Fibroblast of mammary gland (primary cell): ENCODE measurements around the gene MARCHF9.

Source experiments
- DNase-seq: peaks from one replicate; pipeline ENCODE4 v3.0.0-alpha.2; 2010; ENCODE audit warnings: low read depth
- H3K4me3 ChIP-seq: 2 replicates; pipeline ENCODE4 v1.5.1; 2011; ENCODE audit warnings: low read depth, mild to moderate bottlenecking, low read length, moderate library complexity; ENCODE audit not compliant: control insufficient read depth
- TF ChIP-seq, protein P1 (sequence below): conservative IDR thresholded peaks from 2 replicates; pipeline ENCODE4 v1.5.1; 2011; ENCODE audit warnings: low read depth, low read length, inconsistent platforms; ENCODE audit not compliant: control insufficient read depth, insufficient read depth

Gene MARCHF9

DNA sequence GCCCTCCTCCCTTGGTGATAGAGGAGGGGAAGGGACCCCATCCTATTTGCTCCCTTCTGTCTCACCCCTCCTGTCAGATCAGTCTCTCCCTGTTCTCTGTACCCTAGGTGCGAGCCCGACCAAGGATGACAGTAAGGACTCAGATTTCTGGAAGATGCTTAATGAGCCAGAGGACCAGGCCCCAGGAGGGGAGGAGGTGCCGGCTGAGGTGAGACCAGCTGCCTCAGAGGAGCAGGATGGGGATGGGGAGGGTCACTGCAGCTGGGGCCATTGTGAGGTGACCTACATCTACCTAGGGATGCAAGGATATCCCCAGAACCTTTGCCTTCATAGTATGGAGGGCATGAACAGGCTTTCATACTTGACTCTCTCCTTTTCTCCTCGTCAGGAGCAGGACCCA, 38.6 kb upstream of the MARCHF9 start:
- TF ChIP-seq, protein P1, sequence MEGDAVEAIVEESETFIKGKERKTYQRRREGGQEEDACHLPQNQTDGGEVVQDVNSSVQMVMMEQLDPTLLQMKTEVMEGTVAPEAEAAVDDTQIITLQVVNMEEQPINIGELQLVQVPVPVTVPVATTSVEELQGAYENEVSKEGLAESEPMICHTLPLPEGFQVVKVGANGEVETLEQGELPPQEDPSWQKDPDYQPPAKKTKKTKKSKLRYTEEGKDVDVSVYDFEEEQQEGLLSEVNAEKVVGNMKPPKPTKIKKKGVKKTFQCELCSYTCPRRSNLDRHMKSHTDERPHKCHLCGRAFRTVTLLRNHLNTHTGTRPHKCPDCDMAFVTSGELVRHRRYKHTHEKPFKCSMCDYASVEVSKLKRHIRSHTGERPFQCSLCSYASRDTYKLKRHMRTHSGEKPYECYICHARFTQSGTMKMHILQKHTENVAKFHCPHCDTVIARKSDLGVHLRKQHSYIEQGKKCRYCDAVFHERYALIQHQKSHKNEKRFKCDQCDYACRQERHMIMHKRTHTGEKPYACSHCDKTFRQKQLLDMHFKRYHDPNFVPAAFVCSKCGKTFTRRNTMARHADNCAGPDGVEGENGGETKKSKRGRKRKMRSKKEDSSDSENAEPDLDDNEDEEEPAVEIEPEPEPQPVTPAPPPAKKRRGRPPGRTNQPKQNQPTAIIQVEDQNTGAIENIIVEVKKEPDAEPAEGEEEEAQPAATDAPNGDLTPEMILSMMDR = no peak
- no peak overlapping the region for H3K4me3 ChIP-seq
- DNase-seq = no peak

DNA sequence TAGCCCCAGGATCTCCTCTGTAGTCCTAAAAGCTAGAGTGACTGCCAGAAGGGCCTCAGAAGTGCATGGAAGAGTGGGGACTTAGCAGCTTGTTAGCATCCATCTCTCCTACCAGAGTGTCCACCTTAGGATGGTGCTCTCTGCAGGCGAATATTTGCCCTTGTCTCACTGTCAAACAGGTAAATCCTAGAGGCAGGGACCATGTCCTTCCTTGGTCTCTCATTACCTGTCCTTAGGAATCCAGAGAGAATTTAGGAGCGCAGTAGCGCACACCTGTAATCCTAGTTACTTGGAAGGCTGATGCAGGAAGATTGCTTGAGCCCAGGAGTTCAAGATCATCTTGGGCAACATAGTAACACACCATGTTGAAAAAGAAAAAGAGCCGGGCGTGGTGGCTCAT, 37.8 kb upstream of the MARCHF9 start:
- TF ChIP-seq, protein P1 = no peak
- DNase-seq = no peak
- H3K4me3 ChIP-seq = no peak overlapping the region

DNA sequence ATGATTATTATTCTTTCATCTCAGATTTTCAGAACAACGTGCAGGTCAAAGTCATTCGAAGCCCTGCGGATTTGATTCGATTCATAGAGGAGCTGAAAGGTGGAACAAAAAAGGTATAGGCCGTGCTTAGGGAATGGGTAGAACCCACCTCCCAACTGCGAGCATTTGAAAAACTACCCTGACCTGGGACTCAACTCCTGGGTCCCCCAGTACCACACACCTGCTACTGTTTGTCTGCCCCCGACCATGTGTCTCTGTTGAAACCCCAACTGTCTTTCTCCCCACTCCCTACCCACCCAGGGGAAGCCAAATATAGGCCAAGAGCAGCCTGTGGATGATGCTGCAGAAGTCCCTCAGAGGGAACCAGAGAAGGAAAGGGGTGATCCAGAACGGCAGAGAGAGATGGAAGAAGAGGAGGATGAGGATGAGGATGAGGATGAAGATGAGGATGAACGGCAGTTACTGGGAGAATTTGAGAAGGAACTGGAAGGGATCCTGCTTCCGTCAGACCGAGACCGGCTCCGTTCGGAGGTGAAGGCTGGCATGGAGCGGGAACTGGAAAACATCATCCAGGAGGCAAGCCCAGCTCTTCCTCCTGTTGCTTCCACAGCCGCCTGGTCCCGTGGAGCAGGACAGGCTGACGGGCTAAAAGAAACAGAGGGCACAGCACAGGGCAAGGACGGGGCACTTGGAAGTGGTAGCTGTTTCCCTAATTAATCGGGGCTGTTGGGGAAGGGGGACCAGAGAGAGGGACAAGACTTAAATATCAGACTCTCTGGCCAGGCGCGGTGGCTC, 36.9 kb upstream of the MARCHF9 start:
- no peak for DNase-seq
- TF ChIP-seq, protein P1 = no peak
- H3K4me3 ChIP-seq = no peak overlapping the region

DNA sequence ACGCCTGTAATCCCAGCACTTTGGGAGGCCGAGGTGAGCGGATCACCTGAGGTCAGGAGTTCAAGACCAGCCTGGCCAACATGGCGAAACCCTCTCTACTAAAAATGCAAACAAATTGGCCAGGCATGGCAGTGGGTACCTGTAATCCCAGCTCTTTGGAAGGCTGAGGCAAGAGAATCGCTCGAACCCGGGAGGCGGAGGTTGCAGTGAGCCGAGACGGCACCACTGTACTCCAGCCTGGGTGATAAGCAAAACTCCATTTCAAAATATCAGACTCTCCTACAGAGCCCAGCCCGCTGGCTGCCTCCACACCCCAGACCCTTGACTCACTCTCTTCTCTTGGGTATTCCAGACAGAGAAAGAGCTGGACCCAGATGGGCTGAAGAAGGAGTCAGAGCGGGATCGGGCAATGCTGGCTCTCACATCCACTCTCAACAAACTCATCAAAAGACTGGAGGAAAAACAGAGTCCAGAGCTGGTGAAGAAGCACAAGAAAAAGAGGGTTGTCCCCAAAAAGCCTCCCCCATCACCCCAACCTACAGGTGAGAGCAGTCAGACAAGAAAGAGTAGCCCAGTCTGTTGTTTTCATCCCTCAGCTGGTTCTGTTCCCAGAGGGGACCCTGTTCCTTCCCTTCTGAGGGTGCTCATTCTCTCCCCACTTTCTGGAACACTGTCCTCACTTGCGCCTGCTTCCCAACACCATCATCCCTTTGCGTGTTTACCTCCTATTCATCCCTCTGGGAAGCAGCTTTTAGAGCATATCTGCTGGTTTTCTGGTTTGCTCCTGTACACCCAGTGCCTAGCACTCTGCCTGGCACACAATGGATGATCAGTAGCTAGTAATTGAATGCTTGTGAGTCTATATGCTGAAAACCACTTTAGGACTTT, 36.0 kb upstream of the MARCHF9 start:
- H3K4me3 ChIP-seq = no peak overlapping the region
- DNase-seq = no peak
- TF ChIP-seq, protein P1 = no peak

DNA sequence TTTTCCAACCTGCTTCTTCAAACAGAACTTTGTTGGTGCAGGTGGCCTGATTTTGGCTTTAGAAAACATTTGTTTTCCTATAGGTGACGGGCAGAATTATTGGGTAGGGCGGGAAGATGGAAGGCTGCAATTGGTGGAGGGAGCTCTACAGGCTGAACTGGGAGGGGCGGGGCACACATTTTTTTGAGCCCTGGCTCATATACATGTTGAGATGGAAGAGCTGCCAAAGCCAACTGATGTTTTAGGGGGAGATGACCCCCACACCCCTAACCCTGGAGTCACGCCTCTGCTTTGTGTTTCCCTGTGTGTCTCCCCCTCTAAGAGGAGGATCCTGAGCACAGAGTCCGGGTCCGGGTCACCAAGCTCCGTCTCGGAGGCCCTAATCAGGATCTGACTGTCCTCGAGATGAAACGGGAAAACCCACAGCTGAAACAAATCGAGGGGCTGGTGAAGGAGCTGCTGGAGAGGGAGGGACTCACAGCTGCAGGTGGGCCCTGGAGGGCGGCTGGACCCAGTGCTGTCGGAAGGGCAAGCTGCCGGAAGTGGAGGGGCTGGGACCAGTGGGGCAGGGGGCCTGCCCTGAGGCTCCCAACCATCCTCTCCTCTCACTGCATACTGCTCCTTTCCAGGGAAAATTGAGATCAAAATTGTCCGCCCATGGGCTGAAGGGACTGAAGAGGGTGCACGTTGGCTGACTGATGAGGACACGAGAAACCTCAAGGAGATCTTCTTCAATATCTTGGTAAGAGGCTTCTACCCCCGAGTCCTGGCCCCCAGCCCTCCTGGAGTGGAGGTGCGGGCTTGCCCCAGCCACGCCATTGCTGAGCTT, 34.9 kb upstream of the MARCHF9 start:
- TF ChIP-seq, protein P1 = no peak
- DNase-seq = no peak
- no peak overlapping the region for H3K4me3 ChIP-seq
